Cardiac fibroblast (primary cell): ENCODE data around the gene PPP2R2D.

Experiments used
- DNase-seq, 2 donors: peaks; one replicate each; pipeline versions ENCODE4 v3.0.0 to v3.0.0-alpha.2; 2010; ENCODE audit warnings: low read depth in 2 of 2
- H3K4me3 ChIP-seq, 2 donors: replicated peaks in 1 of 2; 1 replicate in 1 of 2; 2 replicates in 1 of 2; pipeline ENCODE4 v1.5.1; 2011; ENCODE audit warnings: low read depth in 2 of 2, low read length in 2 of 2, mild to moderate bottlenecking in 2 of 2, moderate library complexity in 1 of 2
- CTCF ChIP-seq: IDR thresholded peaks from one replicate; pipeline ENCODE4 v1.5.1; 2011; ENCODE audit warnings: low read depth, mild to moderate bottlenecking, low read length, inconsistent platforms

The PPP2R2D gene

GRCh38 chr10:131926253-131926652 is 25.4 kb downstream of the PPP2R2D start:
- H3K4me3 ChIP-seq, result no peak overlapping the region
- no peak for TF ChIP-seq CTCF
- DNase-seq, result no peak

- TF ChIP-seq CTCF, result no peak
- no peak for DNase-seq
- H3K4me3 ChIP-seq, result no peak overlapping the region
Measured at GRCh38 chr10:131926743-131927595, 26.2 kb downstream of the PPP2R2D start.

DNA sequence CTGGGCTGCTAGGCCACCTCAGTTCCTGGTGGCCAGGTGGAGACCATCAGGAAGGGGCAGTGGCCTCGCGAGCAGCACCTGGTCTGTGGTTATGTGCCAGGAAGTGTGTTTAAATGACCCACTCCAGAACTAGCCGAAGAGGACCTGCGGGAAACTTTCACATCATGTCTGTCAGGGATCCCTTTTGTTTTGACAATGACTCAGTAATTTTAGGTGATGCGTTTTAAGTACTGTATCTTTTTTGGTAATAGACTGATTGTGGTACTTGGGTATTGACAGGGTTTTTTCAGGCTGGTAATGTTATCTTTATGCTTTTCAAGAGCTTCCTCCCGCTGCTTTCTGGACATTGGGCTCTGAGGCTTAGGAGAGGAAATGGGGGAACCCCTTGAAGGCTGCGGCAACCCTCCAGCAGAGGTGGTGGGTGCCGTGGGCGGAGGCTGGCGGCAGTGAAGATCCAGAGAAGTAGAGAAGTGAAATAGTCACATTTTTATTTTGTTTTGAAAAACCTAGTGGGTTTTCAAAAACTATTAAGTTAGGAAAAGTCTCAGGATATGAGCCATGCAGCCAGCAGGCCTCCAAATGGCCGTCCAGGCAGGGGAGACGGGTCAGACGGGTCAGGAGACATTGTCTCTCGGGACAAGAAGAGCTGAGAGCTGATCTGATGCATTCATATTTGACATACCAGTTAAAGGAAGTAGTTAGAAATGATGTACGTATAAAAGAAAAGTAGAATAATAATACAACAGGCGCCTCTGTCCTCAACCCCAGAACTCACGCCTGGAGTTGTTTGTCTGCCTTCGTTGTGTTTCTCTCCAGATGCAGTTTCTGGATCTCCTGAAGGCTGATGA is 27.7 kb downstream of the PPP2R2D start:
- H3K4me3 ChIP-seq, result no peak overlapping the region
- TF ChIP-seq CTCF, result no peak
- DNase-seq, result peak in 1 of 2 donors; percentile 69

DNA sequence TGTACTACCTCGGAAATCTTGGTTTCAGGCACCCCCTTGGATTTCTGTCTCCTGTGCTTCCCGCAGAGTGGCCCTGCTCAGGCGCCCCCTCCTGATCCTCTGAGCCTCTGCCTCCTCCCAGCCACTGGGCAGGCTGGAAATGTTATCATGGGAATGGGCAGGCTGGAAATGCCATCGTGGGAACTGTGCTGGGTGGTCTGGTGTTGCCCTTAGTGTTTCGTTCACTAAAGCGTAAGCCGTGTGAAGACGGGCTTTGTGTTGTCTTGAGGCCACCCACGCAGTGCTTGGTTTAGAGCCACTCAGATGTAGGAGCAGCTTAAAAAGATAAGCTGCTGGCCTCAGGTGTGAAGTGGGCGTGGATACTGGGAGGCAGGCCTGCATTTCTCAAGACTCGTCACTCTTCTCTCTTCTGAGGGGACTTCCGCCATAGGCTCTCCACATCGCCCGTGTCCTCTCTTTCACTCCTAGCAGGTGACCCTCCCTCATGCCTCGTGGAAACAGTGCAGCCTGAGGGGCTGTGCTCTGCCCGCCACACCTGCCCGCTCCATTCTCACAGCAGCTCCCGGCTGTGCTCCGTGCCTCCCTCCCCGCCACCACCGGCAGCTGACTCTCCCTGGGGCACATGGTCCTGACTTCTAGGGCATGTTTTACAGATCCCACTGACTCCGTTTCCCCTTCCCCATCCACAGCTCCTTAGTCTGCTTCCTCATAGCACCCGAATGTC is 28.5 kb downstream of the PPP2R2D start:
- no peak overlapping the region for H3K4me3 ChIP-seq
- DNase-seq, result no peak
- TF ChIP-seq CTCF, result no peak

DNA sequence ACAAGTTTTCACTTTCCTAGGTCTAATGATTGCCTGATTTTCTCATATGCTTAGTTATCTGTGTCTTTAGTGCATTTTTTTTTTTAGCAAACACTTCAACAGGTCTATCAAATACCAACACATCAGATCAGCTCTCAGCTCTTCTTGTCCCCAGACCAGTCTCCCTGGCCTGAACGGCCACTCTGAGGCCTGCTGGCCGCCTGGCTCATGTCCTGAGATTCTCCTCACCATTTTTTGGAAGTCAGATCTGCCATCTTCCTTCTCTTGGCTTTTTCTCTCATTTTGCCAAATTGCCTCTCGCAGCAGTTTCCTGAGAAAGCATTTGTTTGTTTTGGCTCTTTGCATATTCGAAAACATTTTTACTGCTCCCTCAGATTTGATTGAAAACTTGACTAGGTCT is 29.3 kb downstream of the PPP2R2D start:
- H3K4me3 ChIP-seq, result no peak overlapping the region
- TF ChIP-seq CTCF, result no peak
- no peak for DNase-seq

DNA sequence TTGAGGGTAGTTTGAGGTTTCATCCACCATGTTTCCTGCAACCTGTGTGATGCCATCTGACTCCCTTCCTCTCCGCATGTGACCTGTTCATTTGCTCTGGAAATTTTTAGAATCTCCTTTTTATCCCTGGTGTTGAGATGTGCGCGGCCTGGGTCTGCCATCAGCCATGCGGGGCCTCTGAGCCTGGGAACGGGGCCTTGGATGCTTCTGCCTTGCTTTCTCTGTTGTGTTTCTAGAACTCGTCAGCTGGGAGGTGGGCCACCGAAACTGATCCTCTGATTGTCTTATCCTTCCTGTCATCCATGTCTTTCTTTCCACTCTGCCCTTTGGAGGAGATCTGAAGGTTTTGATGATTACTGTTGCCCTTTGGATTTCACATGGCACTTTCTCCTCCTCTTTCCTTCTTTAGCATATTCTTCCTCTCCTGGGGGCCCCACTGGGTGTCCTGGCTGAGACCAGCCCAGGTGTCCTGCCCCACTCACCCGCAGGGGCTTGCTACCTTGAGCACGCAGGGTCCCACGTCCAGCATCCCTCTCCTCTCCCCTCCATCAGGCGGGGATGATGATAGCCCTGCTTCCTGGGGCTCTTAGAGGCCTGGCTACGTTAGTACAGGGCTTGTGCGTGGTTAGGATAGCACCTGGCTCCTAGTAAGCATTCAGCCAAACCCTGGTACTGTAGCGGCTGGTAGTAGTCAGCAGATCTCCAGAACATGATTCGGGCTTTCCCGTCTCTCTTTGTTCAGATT is 29.9 kb downstream of the PPP2R2D start:
- no peak for TF ChIP-seq CTCF
- no peak for DNase-seq
- no peak overlapping the region for H3K4me3 ChIP-seq
